A549 (cell line): Measurements from ENCODE around the gene C15orf39.
"Not testable (repeated sequence)": the region's sequence is repeated elsewhere in the genome, so short reads cannot be mapped to it uniquely, and the experiment has no call there.

ENCODE experiments used
- POLR2A ChIP-seq: IDR thresholded peaks from 2 replicates; pipeline ENCODE4 v1.6.1; 2012; ENCODE audit warnings: mild to moderate bottlenecking, low read length
- SREBF2 ChIP-seq: fragments of 450-650 bp; IDR thresholded peaks from 2 replicates; pipeline ENCODE4 v1.6.1; 2014; ENCODE audit warnings: mild to moderate bottlenecking, moderate library complexity

DNA sequence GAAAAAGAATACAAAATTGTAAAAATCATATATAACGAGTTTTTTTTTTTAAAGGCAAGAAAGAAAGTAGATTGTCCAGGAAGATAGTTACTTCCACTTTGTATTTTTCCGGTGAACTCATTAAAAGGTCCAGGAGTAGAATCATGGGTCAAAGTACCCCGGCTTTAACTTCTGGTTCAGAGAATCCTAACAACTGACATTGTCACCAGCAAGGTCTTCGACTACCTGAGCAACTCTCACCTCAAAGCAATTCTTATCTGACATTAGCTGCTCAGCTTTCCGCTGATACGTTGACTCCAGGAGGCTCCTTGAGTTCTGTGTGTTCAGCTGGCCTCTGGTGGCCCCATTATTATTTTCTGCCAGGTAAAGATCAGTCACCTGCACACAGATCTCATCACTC is 47.3 kb downstream of the C15orf39 start:
- not testable (repeated sequence) for TF ChIP-seq SREBF2, POLR2A
